ENCODE data around the gene UNC13B. TPM values are rescaled to one million over a fixed set of nuclear protein-coding genes. Genes with fewer than 3 reads are reported as not detected.

UNC13B gene
- total RNA-seq, 4 donors from 2014 or later, result 20.6 to 30.5 (median 25.3) TPM

GRCh38 chr9:35357116-35357515 is 195.3 kb downstream of the UNC13B start:
- DNase-seq (ENCODE audit: low spot score) (no peak), ATAC-seq (ENCODE audit: low FRiP score) (no peak)
- TF ChIP-seq CTCF (IDR thresholded peaks at IDR 0.05), result no peak

GRCh38 chr9:35357826-35358225 is 196.0 kb downstream of the UNC13B start:
- TF ChIP-seq CTCF (IDR thresholded peaks at IDR 0.05), result no peak
- ATAC-seq (ENCODE audit: low FRiP score), result no peak
- no peak for DNase-seq (ENCODE audit: low spot score)

DNA sequence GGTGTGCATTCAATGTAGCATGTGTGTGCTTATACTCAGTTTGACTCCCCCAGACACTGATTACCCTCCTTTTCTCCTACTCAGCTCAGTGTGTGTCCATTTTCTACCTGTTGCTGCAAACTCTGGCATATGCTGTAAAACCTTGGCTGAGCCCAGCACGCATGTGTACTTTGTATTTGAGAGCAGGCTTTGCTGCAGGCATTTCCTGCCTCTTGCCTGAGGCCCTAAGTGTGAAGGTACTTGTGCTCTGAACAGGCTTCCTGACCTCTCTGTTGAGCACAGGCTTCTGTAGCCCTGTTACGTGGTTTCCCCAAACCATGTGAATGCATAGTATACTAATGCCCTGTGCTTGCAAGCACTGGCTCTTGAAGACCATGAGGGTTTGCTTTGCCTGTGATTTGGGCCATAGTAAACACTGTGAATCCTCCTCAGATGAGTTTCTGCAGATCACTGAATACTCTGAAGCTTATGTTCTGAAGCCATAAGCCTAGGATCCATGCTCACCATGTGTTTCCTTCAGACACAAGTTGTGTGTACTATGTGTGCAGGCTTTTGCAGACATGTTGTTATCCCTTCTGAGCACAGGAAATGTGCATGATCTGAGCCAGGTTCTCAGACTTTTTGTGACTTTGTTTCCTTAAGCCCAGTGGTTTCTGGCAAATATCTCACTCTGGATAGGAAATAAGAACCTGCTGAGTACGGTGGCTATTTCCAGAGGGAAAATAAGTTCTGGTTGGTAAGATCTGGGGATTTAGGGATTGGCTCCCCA is 203.2 kb downstream of the UNC13B start:
- ATAC-seq (ENCODE audit: low FRiP score), result no peak
- TF ChIP-seq CTCF (IDR thresholded peaks at IDR 0.05), result no peak

GRCh38 chr9:35366627-35367026 is 204.8 kb downstream of the UNC13B start:
- no peak for DNase-seq (ENCODE audit: low spot score)
- TF ChIP-seq CTCF (IDR thresholded peaks at IDR 0.05), result no peak
- no peak for ATAC-seq (ENCODE audit: low FRiP score)

More for the DNA sequence above, 203.2 kb downstream of the UNC13B start:
- DNase-seq (ENCODE audit: low spot score), result no peak

GRCh38 chr9:35367451-35367850 is 205.6 kb downstream of the UNC13B start:
- ATAC-seq (ENCODE audit: low FRiP score), result no peak
- DNase-seq (ENCODE audit: low spot score), result no peak
- TF ChIP-seq CTCF (IDR thresholded peaks at IDR 0.05), result no peak

- DNase-seq (ENCODE audit: low spot score) (no peak), ATAC-seq (ENCODE audit: low FRiP score) (no peak)
- TF ChIP-seq CTCF (IDR thresholded peaks at IDR 0.05), result no peak
Observed at GRCh38 chr9:35370241-35370640, 208.4 kb downstream of the UNC13B start.

- ATAC-seq (ENCODE audit: low FRiP score) (no peak), DNase-seq (ENCODE audit: low spot score) (no peak)
- TF ChIP-seq CTCF (IDR thresholded peaks at IDR 0.05), result no peak
Observed at GRCh38 chr9:35374436-35374835, 212.6 kb downstream of the UNC13B start.

Measured in omental fat pad (tissue), 4 donors.